LNCaP clone FGC (cell line): ENCODE results near the gene RMND5B.
A peak's percentile ranks its signal among the peaks of the same experiment; 100 is the strongest.

Experiments used
- DNase-seq: peaks from one replicate; pipeline ENCODE4 v3.0.0-alpha.2; 2011; ENCODE audit warnings: low read depth
- H3K4me3 ChIP-seq: 2 replicates; pipeline ENCODE4 v1.5.1; 2011; ENCODE audit warnings: mild to moderate bottlenecking, low read depth, low read length, control low read depth
- CTCF ChIP-seq: IDR thresholded peaks from 2 replicates; pipeline ENCODE4 v1.5.1; 2012; ENCODE audit warnings: mild to moderate bottlenecking; ENCODE audit not compliant: control insufficient read depth, insufficient read depth; ENCODE audit errors: extremely low read depth

RMND5B gene

GRCh38 chr5:178113841-178114324 lies 16.9 kb upstream of the RMND5B start:
- no peak for DNase-seq
- H3K4me3 ChIP-seq = peak overlapping the region; percentile 41
- TF ChIP-seq CTCF = no peak

- DNase-seq = no peak
- H3K4me3 ChIP-seq = peak overlapping the region; percentile 41; the same call in 1 of the 2 replicates
- no peak for TF ChIP-seq CTCF
These were observed 16.3 kb upstream of the RMND5B start for GRCh38 chr5:178114325-178115135.

- TF ChIP-seq CTCF = no peak
- no peak overlapping the region for H3K4me3 ChIP-seq
- DNase-seq = no peak
These were observed 15.5 kb upstream of the RMND5B start for GRCh38 chr5:178115136-178115813.

- DNase-seq = no peak
- TF ChIP-seq CTCF = no peak
- no peak overlapping the region for H3K4me3 ChIP-seq
These were observed 15.0 kb upstream of the RMND5B start for GRCh38 chr5:178115814-178116142.

- no peak for DNase-seq
- no peak for TF ChIP-seq CTCF
- no peak overlapping the region for H3K4me3 ChIP-seq
These were observed 14.5 kb upstream of the RMND5B start for GRCh38 chr5:178116143-178116885.

GRCh38 chr5:178117923-178118701 lies 12.7 kb upstream of the RMND5B start:
- TF ChIP-seq CTCF = no peak
- no peak for DNase-seq
- no peak overlapping the region for H3K4me3 ChIP-seq
